HG02938 (cell line): ENCODE results near the gene FMNL3.
"Not testable (repeated sequence)": the region's sequence is repeated elsewhere in the genome, so short reads cannot be mapped to it uniquely, and the experiment has no call there.

ENCODE experiments used
- ATAC-seq: cut with Tn5 transposase; IDR thresholded peaks from one replicate; pipeline ENCODE4 v1.9.1; 2021; ENCODE audit warnings: mild to moderate bottlenecking, moderate library complexity; ENCODE audit not compliant: unreplicated experiment

FMNL3 gene

DNA sequence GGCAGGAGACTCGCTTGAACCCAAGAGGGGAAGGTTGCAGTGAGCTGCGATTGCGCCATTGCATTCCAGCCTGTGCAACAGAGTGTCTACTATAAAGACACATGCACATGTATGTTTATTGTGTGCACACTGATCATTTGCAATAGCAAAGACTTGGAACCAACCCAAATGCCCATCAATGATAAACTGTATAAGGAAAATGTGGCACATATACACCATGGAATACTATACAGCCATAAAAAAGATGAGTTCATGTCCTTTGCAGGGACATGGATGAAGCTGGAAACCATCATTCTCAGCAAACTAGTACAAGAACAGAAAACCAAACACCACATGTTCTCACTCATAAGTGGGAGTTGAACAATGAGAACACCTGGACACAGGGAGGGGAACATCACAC lies 6.7 kb upstream of the FMNL3 start:
- not testable (repeated sequence) for ATAC-seq

GRCh38 chr12:49708851-49709250 lies 1.6 kb upstream of the FMNL3 start:
- no peak for ATAC-seq

- no peak for ATAC-seq
These were observed 575 bp upstream of the FMNL3 start for GRCh38 chr12:49707812-49708147.

- peak; percentile 13 for ATAC-seq
These were observed 666 bp downstream of the FMNL3 start for GRCh38 chr12:49706351-49707127.

GRCh38 chr12:49705479-49706134 lies 1.6 kb downstream of the FMNL3 start:
- no peak for ATAC-seq

DNA sequence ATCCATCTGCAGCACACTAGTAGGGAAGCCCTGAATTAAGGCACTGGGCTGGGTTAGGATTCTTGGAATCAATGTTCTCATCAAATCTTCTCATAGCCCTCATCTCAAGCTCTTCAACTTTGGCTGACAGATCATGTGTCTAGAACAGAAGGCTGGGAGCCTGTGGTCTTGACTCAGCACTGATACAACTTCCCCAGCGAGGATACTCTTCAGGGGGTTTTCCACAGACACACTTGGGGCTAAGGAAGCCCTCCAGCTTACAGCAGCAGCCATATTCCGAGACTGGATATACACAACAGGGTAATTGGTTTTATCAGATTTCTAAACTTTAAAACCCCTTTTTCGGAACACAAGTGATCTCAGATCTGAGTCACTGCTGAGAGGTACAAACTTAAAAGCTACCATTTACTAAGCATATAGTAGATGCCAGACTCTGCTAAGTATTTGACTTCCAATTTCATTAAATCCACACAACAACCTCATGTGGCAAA lies 3.5 kb downstream of the FMNL3 start:
- no peak for ATAC-seq

- ATAC-seq, result no peak
These were observed 4.5 kb downstream of the FMNL3 start for GRCh38 chr12:49702676-49703215.

DNA sequence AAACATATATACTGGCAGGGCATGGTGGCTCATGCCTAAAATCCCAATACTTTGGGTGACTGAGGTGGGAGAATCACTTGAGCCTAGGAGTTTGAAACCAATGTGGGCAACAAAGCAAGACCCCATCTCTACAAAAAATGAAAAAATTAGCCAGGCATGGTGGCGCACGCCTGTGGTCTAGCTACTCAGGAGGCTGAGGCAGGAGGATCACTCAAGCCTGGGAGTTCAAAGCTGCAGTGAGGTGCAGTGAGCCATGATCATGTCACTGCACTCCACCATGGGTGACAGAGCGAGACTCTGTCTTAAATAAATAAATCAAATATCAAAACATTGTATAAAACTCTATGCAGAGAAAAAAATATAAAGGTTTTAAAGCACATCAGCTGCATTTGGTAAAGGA lies 5.2 kb downstream of the FMNL3 start:
- no peak for ATAC-seq

DNA sequence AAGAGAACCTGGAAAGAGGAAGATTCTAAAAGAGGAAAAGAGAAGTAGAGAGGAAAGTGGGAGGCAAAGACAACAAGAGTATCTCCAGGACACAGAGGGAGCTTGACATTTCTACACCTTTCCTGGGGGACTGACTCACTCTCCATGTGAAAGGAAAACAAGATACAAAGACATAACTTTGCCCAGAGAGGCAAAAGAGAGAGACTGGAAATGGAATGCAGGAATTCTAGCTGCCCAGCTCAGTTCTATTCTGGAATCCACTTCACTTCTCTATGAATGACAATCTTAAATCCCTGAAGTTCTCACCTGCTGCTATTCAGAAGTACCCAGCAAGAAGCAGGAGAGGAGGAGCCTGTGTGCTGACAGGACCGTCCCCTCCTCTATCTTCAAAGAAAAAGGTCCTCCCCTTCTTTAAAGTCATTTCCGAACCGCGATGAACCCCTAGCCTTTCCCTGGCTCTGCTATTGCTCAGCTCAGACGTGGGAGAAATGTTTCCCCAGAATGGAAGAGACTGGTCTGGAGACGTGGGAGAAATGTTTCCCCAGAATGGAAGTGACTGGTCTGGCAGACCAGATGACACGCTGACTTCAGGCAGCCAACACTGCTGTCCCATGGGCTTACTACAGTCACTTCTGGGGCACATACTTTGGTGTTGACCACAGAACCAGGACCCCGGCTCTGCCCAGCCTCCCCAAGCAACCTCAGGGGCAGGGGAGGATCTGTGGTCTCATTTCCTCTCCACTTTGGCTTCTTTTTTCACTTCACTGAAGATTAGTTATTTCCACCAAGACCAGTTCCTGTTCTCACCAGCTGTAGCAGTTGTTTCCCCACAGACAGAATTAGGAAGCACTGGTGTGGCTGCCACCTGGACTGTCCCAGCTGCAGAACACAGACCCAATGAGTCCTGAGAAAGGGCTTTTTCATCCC lies 8.3 kb downstream of the FMNL3 start:
- peak; percentile 64 for ATAC-seq

DNA sequence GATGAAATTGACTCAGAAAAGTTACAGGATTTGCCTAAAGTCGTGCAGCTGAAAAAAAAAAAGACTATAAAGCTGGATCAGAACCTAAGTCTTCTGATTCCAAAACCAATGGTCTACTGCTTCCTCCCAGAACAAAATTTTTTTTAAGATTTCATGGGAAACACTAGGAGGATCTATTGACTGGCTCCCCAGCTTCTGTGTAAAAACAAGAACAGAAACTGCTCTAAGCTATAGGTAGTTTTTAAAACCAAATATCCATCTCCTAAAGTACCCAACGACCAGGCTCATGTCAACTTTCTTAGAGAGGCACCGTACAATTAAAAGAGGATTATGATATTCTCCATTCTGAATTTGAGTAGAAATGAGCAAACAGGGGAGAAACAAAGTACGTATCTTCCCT lies 9.4 kb downstream of the FMNL3 start:
- no peak for ATAC-seq

GRCh38 chr12:49696723-49697122 lies 10.5 kb downstream of the FMNL3 start:
- no peak for ATAC-seq

DNA sequence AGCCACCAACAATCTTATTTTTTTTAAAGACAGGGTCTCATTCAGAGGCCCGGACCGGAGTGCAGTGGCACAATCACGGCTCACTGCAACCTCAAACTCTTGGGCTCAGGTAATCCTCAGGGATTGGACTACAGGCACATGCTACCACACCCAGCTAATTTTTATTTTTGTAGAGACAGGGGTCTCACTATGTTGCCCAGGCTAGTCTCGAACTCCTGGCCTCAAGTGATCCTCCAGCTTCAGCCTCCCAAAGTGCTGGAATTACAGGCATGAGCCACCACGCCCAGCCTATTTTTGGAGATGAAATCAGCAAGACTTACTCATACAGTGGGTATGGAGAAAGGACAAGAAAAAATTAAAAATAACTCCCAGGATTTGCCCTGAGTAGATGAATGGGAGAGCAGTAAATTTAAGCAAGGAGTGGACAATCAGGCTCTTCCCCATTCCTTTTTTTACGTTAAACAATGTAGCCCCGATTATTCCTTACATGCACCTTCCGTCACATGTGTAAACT lies 13.2 kb downstream of the FMNL3 start:
- no peak for ATAC-seq

DNA sequence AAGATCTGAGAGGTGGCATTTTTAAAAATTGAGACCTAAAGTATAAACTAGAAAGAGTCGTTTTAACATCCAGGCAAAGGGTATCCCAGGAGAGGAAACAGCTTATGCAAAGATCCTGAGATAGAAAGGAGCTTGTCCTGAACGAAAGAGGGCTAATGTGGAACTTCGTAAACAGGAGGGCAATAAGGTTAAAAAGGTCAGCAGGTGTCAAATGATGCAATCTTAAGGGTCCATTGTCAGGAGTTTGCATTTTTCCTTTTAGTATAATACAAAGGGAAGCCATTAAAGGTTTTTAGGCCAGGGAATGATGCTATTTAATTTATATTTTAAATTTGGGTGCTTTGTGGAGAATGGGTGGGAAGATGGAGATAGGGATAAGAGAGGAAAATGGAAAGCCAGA lies 14.4 kb downstream of the FMNL3 start:
- no peak for ATAC-seq

GRCh38 chr12:49689785-49690184 lies 17.4 kb downstream of the FMNL3 start:
- no peak for ATAC-seq

GRCh38 chr12:49689237-49689636 lies 18.0 kb downstream of the FMNL3 start:
- ATAC-seq, result no peak

DNA sequence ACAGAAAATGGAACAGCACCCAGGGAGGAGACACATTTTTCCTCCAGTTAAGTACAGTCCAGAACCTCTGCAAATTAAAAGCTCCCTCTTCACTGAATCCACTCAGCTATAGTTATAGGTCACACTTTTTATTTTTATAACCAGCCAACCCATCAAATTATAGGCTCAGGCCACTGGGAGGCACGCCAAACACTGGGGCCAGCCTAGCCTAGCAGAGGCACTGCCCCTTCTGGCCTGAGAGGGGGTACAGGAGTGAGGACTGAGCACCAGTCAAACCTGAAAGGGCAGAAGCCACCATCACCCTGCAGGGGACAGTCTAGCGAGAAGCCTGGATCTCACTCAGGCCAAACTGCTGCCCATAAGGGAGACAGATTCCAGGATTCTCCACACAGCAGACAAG lies 19.3 kb downstream of the FMNL3 start:
- ATAC-seq, result no peak

GRCh38 chr12:49684310-49684854 lies 22.8 kb downstream of the FMNL3 start:
- no peak for ATAC-seq

DNA sequence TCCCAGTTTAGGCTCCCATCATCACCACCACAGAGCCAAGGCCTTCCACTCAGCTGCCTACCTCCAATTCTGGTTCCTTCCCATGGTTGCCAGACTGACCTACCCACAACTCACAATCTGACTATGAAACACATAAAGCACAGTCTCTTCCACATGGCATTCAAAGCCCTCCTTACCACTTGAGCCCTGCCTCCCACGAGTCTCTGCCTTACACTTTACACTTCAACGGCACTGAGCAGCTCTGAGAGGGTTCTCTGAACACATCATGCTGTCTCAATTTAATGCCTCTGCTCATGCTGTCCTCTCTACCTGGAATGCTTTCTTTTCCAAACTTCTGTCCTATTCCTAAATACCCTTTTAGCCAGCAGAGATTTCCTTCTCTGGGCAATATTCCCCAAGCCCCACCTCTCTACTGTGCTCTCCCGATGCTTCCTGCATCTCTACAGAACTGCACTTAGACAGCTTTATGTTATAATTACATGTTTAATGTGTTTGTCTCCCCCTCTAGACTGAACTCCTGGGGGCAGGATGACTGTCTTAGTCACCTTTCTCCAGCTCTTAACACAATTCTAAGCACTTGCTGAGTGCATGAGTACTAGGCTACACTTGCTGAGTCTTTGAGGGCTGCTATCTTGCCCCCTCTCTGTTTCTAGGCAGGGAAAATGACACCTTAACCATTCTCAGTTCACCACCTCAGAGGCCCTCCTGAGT lies 23.5 kb downstream of the FMNL3 start:
- ATAC-seq, result no peak

- ATAC-seq, result no peak
These were observed 27.1 kb downstream of the FMNL3 start for GRCh38 chr12:49680075-49680474.

- ATAC-seq, result no peak
These were observed 28.5 kb downstream of the FMNL3 start for GRCh38 chr12:49678711-49679110.
